K562 (cell line): Measurements from ENCODE around the gene STAT4. TPM values are rescaled to one million over a fixed set of nuclear protein-coding genes. Genes with fewer than 3 reads are reported as not detected.

ENCODE experiments used
- ATAC-seq: fragments of 200-7000 bp; cut with Tn5 transposase; 3 replicates; pipeline ENCODE4 v1.9.1; 2020; ENCODE audit warnings: moderate library complexity
- BruUV-seq: library from RNA; stranded (reverse); fragments of 400-500 nt; replicated peaks from 2 replicates; lab custom pipeline; 2021; lab: Mats Ljungman, UMichigan
- CTCF ChIA-PET: fragments of 300-600 bp; formaldehyde crosslinking; extraction: SDS; loops from one replicate; lab custom pipeline; 2021; ENCODE audit warnings: low intra/inter-chr PET ratio; lab: Yijun Ruan, JAX
- POLR2A ChIA-PET: fragments of 300-600, 350-650 bp; sonication (Branson Sonifier 250); formaldehyde crosslinking; extraction: SDS; loops from one replicate; lab custom pipeline; 2021; ENCODE audit warnings: antibody characterized with exemption, inconsistent platforms; lab: Yijun Ruan, JAX
- DNase-seq, 4 experiments: peaks; one replicate each; pipeline versions ENCODE4 v3.0.0 to v3.0.0-alpha.2; 2011 to 2018; ENCODE audit warnings: low spot score in 3 of 4, mixed read lengths in 3 of 4; ENCODE audit errors: extremely low read depth in 1 of 4
- FAIRE-seq: peaks from 2 replicates; lab custom pipeline; 2011; peaks lifted over from hg19 to GRCh38; lab: Jason Lieb, UNC
- H2AFZ ChIP-seq: 2 replicates; pipeline ENCODE4 v1.6.0; 2011; ENCODE audit warnings: low read depth, low read length, control low read depth, inconsistent platforms
- H3K27ac ChIP-seq: fragments of 200-600 bp; 3 replicates; pipeline ENCODE4 v1.8.0; 2011; ENCODE audit warnings: low read depth, mild to moderate bottlenecking, control low read depth, inconsistent platforms, low read length, moderate library complexity, mixed read lengths; ENCODE audit errors: extremely low read depth
- H3K27me3 ChIP-seq, 2 experiments: fragments of 300-600 bp in 1 of 2; 2 replicates in 1 of 2; 3 replicates in 1 of 2; pipeline versions ENCODE4 v1.6.0 to v1.8.0; 2011; ENCODE audit warnings: inconsistent platforms in 2 of 2, low read length in 2 of 2, mild to moderate bottlenecking in 1 of 2, mixed read lengths in 1 of 2, moderate library complexity in 1 of 2; ENCODE audit not compliant: control insufficient read depth in 2 of 2, insufficient read depth in 2 of 2
- H3K36me3 ChIP-seq: fragments of 300-600 bp; 3 replicates; pipeline ENCODE4 v1.8.0; 2011; ENCODE audit warnings: mild to moderate bottlenecking, low read length, inconsistent platforms; ENCODE audit not compliant: control insufficient read depth, insufficient read depth
- H3K4me1 ChIP-seq, 2 experiments: fragments of 200-600 bp in 1 of 2; replicated peaks in 1 of 2; 2 replicates in 1 of 2; 3 replicates in 1 of 2; pipeline versions ENCODE4 v1.5.1 to v1.8.0; 2011; ENCODE audit warnings: inconsistent platforms in 2 of 2, low read length in 2 of 2, mild to moderate bottlenecking in 1 of 2, mixed read lengths in 1 of 2, moderate library complexity in 1 of 2; ENCODE audit not compliant: control insufficient read depth in 2 of 2, insufficient read depth in 2 of 2
- H3K4me2 ChIP-seq: 2 replicates; pipeline ENCODE4 v1.6.1; 2011; ENCODE audit warnings: low read length, control low read depth, inconsistent platforms, mixed read lengths; ENCODE audit not compliant: insufficient read depth
- H3K4me3 ChIP-seq: fragments of 200-600 bp; sonication (generic), shearing (Covaris generic); 2 replicates; pipeline ENCODE4 v1.5.1; 2016; ENCODE audit warnings: control low read depth, inconsistent platforms
- H3K79me2 ChIP-seq: fragments of 200-600 bp; 3 replicates; pipeline ENCODE4 v1.8.0; 2011; ENCODE audit warnings: low read length, inconsistent platforms; ENCODE audit not compliant: control insufficient read depth, insufficient read depth
- H3K9ac ChIP-seq, 2 experiments: 2 replicates each; pipeline versions ENCODE4 v1.6.0 to v1.6.1; 2011; ENCODE audit warnings: low read depth in 2 of 2, low read length in 2 of 2, control low read depth in 1 of 2, inconsistent platforms in 1 of 2, mild to moderate bottlenecking in 1 of 2, mixed read lengths in 1 of 2; ENCODE audit not compliant: insufficient read depth in 1 of 2
- H3K9me1 ChIP-seq: one replicate; pipeline ENCODE4 v1.6.0; 2011; ENCODE audit warnings: inconsistent platforms, mild to moderate bottlenecking, low read length, moderate library complexity; ENCODE audit not compliant: control insufficient read depth, insufficient read depth
- H3K9me3 ChIP-seq: replicated peaks from 2 replicates; pipeline ENCODE4 v1.5.1; 2011; ENCODE audit warnings: low read depth, low read length, inconsistent platforms; ENCODE audit not compliant: control insufficient read depth, insufficient read depth
- H4K20me1 ChIP-seq: replicated peaks from 2 replicates; pipeline ENCODE4 v1.6.1; 2011; ENCODE audit warnings: low read length, inconsistent platforms, mixed read lengths; ENCODE audit not compliant: control insufficient read depth, insufficient read depth
- BDP1 ChIP-seq: IDR thresholded peaks from 3 replicates; pipeline ENCODE4 v1.6.1; 2011; ENCODE audit not compliant: insufficient read length, insufficient read depth
- CBX3 ChIP-seq, 2 experiments: IDR thresholded peaks; 1 replicate in 1 of 2; 2 replicates in 1 of 2; pipeline ENCODE4 v1.6.1; 2012; ENCODE audit warnings: inconsistent platforms in 2 of 2, low read length in 2 of 2, borderline replicate concordance in 1 of 2, control low read depth in 1 of 2
- CHD2 ChIP-seq: IDR thresholded peaks from 2 replicates; pipeline ENCODE4 v1.6.1; 2011; ENCODE audit warnings: low read depth, low read length
- KAT7 ChIP-seq: sonication (generic); formaldehyde crosslinking; IDR thresholded peaks from 2 replicates; pipeline ENCODE4 v1.8.0; 2022; ENCODE audit warnings: missing genetic modification reagents, mild to moderate bottlenecking, borderline replicate concordance
- KDM5B ChIP-seq: fragments of 200-600 bp; sonication (generic); IDR thresholded peaks from 2 replicates; pipeline ENCODE4 v1.6.1; 2012; ENCODE audit warnings: low read depth, mild to moderate bottlenecking, moderate library complexity, low read length, control low read depth, inconsistent platforms; ENCODE audit not compliant: insufficient replicate concordance
- MAFK ChIP-seq: IDR thresholded peaks from 2 replicates; pipeline ENCODE4 v1.6.1; 2011; ENCODE audit warnings: low read length, improper control_type of control experiment
- MEIS2 ChIP-seq: fragments of 450-650 bp; IDR thresholded peaks from 2 replicates; pipeline ENCODE4 v1.6.1; 2014; ENCODE audit warnings: mild to moderate bottlenecking; ENCODE audit not compliant: partially characterized antibody
- NFATC3 ChIP-seq: fragments of 450-650 bp; IDR thresholded peaks from 2 replicates; pipeline ENCODE4 v1.6.1; 2017; ENCODE audit warnings: mild to moderate bottlenecking
- POLR2G ChIP-seq: fragments of 200-400 bp; formaldehyde crosslinking; IDR thresholded peaks from 2 replicates; pipeline ENCODE4 v1.6.1; 2017; ENCODE audit warnings: low read depth, mild to moderate bottlenecking, antibody characterized with exemption, low read length, moderate library complexity
- SREBF2 ChIP-seq: sonication (generic); formaldehyde crosslinking; IDR thresholded peaks from 2 replicates; pipeline ENCODE4 v1.4.0; 2020; ENCODE audit warnings: mild to moderate bottlenecking, missing genetic modification reagents
- ZNF586 ChIP-seq: fragments of 450-650 bp; formaldehyde crosslinking; conservative IDR thresholded peaks from 2 replicates; pipeline ENCODE4 v1.4.0; 2020; ENCODE audit warnings: mild to moderate bottlenecking, moderate library complexity
- whole genome bisulfite sequencing: fragments of 100-300 bp; shearing (Covaris generic); methylation state at CpG from one replicate; pipeline ENCODE4 v1.1.6; 2016; ENCODE audit warnings: low coverage, mixed read lengths; ENCODE audit not compliant: insufficient coverage; ENCODE audit errors: missing lambda C conversion rate; 5-methylcytosine and 5-hydroxymethylcytosine counted together
- in situ Hi-C: fragments of 300-500 bp; cut with MboI; formaldehyde crosslinking; loops from 4 replicates; pipeline ENCODE4 v1.15.0; 2018; ENCODE audit warnings: inconsistent platforms, mixed read lengths
- intact Hi-C: fragments of 100-400 bp; cut with micrococcal nuclease; formaldehyde crosslinking; loops from 2 replicates; pipeline ENCODE4 v1.14.2; 2022
- polyA plus RNA-seq, 8 experiments: library from polyadenylated mRNA; depleted of rRNA in 4 of 8; stranded (reverse) in 5 of 8; unstranded in 3 of 8; fragments of >200 nt; fragmentation: Nextera tagmentation in 2 of 8; fragmentation: Illumina TruSeq in 1 of 8; extraction: Ambion mirVana in 2 of 8; extraction: Trizol in 1 of 8; gene quantifications; 2 replicates each; pipeline versions ENCODE4 v1.2.1 to v1.2.3, GENCODE V29; 2011 to 2014; ENCODE audit warnings: inconsistent platforms in 1 of 8, missing spikeins in 1 of 8
- total RNA-seq, 7 experiments: library from RNA; depleted of rRNA in 6 of 7; stranded (reverse); fragments of >200 nt in 6 of 7; fragmentation: Illumina TruSeq in 2 of 7; extraction: Trizol in 2 of 7; gene quantifications; 2 replicates each; pipeline versions ENCODE4 v1.2.1 to v1.2.3, GENCODE V29; 2011 to 2021; ENCODE audit warnings: low replicate concordance in 1 of 7
- TF ChIP-seq, protein P1 (sequence below): sonication (generic); formaldehyde crosslinking; IDR thresholded peaks from 2 replicates; pipeline ENCODE4 v1.5.0; 2020; ENCODE audit warnings: missing genetic modification reagents
- TF ChIP-seq, protein P2 (sequence below): sonication (generic); formaldehyde crosslinking; IDR thresholded peaks from 2 replicates; pipeline ENCODE4 v1.8.1; 2022; ENCODE audit warnings: missing genetic modification reagents
- TF ChIP-seq, protein P3 (sequence below): IDR thresholded peaks from 3 replicates; pipeline ENCODE4 v1.6.1; 2011; ENCODE audit warnings: borderline replicate concordance, mild to moderate bottlenecking; ENCODE audit not compliant: insufficient read length, insufficient read depth
- TF ChIP-seq, protein P4 (sequence below): sonication (generic); formaldehyde crosslinking; IDR thresholded peaks from 2 replicates; pipeline ENCODE4 v1.8.1; 2022; ENCODE audit warnings: missing genetic modification reagents

Gene STAT4
- total and polyA plus RNA-seq, 9 of the 15 experiments (the other 6 are each of a cell fraction or from before 2014, with no cell fraction given), result 0.01 to 0.06 (median 0.03) TPM; not detected in 6

DNA sequence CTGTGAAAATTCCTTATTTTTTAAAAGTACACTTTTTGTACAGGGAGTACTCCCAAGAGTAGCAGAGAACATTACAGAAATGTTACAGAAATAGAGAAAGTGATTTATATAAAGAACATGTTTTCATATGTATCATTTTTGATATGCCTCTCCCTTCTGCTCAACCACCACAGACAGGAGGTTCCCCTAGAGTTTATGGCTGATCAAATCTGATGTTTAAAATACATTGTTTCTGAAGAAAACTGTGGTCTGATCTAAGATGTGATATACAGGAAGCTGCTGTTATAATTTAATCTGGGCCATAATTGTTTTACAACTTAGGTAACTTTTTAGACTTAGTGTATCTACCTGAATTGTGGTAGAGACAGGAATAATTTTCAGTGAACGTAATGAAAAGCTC lies 37.0 kb downstream of the STAT4 start (continued):
- TF ChIP-seq, protein P1, sequence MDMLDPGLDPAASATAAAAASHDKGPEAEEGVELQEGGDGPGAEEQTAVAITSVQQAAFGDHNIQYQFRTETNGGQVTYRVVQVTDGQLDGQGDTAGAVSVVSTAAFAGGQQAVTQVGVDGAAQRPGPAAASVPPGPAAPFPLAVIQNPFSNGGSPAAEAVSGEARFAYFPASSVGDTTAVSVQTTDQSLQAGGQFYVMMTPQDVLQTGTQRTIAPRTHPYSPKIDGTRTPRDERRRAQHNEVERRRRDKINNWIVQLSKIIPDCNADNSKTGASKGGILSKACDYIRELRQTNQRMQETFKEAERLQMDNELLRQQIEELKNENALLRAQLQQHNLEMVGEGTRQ (CRISPR knock-in tag), result no peak
- no peak for TF ChIP-seq CBX3 (IDR thresholded peaks at IDR 0.05; ENCODE audit: borderline replicate concordance in 1 of 2, low read length in 2 of 2)
- no peak for TF ChIP-seq KAT7
- no peak for TF ChIP-seq MEIS2
- no peak for TF ChIP-seq ZNF586 (CRISPR knock-in tag)
- TF ChIP-seq NFATC3, result no peak
- no peak for TF ChIP-seq BDP1

DNA sequence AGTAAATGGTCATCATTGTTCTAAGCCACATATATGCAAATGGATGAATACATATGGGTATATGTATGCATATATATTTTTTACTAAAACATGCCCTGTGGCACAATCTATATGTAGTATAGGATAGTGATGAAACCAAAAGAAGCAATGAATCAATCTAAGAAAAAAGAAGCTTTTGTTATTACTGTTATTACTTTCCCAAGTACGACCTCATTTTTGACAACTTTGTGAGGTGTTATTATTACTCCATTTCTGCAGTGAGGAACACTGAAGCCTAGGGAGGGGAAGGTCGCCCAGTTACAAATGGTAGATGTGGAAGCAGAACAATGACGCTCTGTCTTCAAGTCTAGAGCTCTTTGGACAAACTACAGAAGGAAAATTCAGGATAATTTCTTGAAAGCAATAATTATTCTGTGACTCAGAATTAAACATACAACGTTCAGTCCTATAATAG lies 38.3 kb downstream of the STAT4 start:
- no peak overlapping the region for H3K4me2 ChIP-seq
- no peaks in the 10 kb centered on the region for H3K4me1 ChIP-seq
- H3K79me2 ChIP-seq, result no peaks in the 10 kb centered on the region
- WGBS, result 2% methylated on average over 4 of the region's 4 CpGs
- H3K9me3 ChIP-seq, result no peaks in the 10 kb centered on the region
- in situ Hi-C loops (no loop called here), intact Hi-C loops (no loop called here)
- H3K27me3 ChIP-seq, result peaks cover 0 to 4% of the 10 kb centered on the region in 2 experiments; a peak in 1 of 5 replicates
- H3K36me3 ChIP-seq, result no peaks in the 10 kb centered on the region
- H3K9ac ChIP-seq, result no peak overlapping the region
- ATAC-seq (no peak), FAIRE-seq (no peak), DNase-seq (no peak)
- no peak overlapping the region for H3K27ac ChIP-seq
- BruUV-seq, result no TSS peak
- POLR2A ChIA-PET, result no interaction called here
- H2AFZ ChIP-seq, result no peak overlapping the region
- no peak overlapping the region for H3K4me3 ChIP-seq
- H4K20me1 ChIP-seq, result no peaks in the 10 kb centered on the region
- H3K9me1 ChIP-seq, result no peaks in the 10 kb centered on the region
- CTCF ChIA-PET, result no interaction called here
- TF ChIP-seq SREBF2 (CRISPR knock-in tag) (no peak), KDM5B (no peak), CHD2 (no peak), MAFK (no peak), POLR2G (no peak)
- TF ChIP-seq, protein P2, sequence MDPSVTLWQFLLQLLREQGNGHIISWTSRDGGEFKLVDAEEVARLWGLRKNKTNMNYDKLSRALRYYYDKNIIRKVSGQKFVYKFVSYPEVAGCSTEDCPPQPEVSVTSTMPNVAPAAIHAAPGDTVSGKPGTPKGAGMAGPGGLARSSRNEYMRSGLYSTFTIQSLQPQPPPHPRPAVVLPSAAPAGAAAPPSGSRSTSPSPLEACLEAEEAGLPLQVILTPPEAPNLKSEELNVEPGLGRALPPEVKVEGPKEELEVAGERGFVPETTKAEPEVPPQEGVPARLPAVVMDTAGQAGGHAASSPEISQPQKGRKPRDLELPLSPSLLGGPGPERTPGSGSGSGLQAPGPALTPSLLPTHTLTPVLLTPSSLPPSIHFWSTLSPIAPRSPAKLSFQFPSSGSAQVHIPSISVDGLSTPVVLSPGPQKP (CRISPR knock-in tag), result no peak
- TF ChIP-seq, protein P3, sequence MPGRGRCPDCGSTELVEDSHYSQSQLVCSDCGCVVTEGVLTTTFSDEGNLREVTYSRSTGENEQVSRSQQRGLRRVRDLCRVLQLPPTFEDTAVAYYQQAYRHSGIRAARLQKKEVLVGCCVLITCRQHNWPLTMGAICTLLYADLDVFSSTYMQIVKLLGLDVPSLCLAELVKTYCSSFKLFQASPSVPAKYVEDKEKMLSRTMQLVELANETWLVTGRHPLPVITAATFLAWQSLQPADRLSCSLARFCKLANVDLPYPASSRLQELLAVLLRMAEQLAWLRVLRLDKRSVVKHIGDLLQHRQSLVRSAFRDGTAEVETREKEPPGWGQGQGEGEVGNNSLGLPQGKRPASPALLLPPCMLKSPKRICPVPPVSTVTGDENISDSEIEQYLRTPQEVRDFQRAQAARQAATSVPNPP, result no peak
- TF ChIP-seq, protein P4, sequence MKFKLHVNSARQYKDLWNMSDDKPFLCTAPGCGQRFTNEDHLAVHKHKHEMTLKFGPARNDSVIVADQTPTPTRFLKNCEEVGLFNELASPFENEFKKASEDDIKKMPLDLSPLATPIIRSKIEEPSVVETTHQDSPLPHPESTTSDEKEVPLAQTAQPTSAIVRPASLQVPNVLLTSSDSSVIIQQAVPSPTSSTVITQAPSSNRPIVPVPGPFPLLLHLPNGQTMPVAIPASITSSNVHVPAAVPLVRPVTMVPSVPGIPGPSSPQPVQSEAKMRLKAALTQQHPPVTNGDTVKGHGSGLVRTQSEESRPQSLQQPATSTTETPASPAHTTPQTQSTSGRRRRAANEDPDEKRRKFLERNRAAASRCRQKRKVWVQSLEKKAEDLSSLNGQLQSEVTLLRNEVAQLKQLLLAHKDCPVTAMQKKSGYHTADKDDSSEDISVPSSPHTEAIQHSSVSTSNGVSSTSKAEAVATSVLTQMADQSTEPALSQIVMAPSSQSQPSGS (CRISPR knock-in tag), result no peak
